HepG2 (cell line): ENCODE results near the gene TSPAN18. TPM values are rescaled to one million over a fixed set of nuclear protein-coding genes. Genes with fewer than 3 reads are reported as not detected.

ENCODE experiments used
- ATAC-seq: fragments of 200-7000 bp; cut with Tn5 transposase; 3 replicates; pipeline ENCODE4 v1.9.1; 2020; ENCODE audit warnings: mild to moderate bottlenecking, moderate library complexity
- BruUV-seq: library from RNA; stranded (reverse); fragments of 400-500 nt; replicated peaks from 2 replicates; lab custom pipeline; 2021; lab: Mats Ljungman, UMichigan
- CTCF ChIA-PET: fragments of 300-600 bp; formaldehyde crosslinking; extraction: SDS; loops from one replicate; lab custom pipeline; 2021; ENCODE audit warnings: low total read pairs, inconsistent platforms, low intra/inter-chr PET ratio; lab: Yijun Ruan, JAX
- POLR2A ChIA-PET: fragments of 350-600 bp; sonication (Branson Sonifier 250); formaldehyde crosslinking; loops from one replicate; lab custom pipeline; 2020; ENCODE audit warnings: antibody characterized with exemption, inconsistent platforms; lab: Yijun Ruan, JAX
- DNase-seq: peaks from one replicate; pipeline ENCODE4 v3.0.0-alpha.2; 2015; ENCODE audit warnings: low spot score
- FAIRE-seq: peaks from 3 replicates; lab custom pipeline; 2011; peaks lifted over from hg19 to GRCh38; lab: Jason Lieb, UNC
- H2AFZ ChIP-seq: one replicate; pipeline ENCODE4 v1.6.1; 2011; ENCODE audit warnings: low read length, inconsistent platforms
- H3K27ac ChIP-seq: fragments of 300-600 bp; 3 replicates; pipeline ENCODE4 v1.8.0; 2011; ENCODE audit warnings: mixed run types, mild to moderate bottlenecking, mixed read lengths, low read length, inconsistent platforms; ENCODE audit not compliant: insufficient read depth; ENCODE audit errors: extremely low read length
- H3K27me3 ChIP-seq, 2 experiments: fragments of 200-600 bp in 1 of 2; 2 replicates in 1 of 2; 3 replicates in 1 of 2; pipeline versions ENCODE4 v1.6.0 to v1.8.0; 2011; ENCODE audit warnings: low read length in 2 of 2, mild to moderate bottlenecking in 2 of 2, moderate library complexity in 2 of 2, inconsistent platforms in 1 of 2; ENCODE audit not compliant: insufficient read depth in 2 of 2, control insufficient read depth in 1 of 2
- H3K36me3 ChIP-seq, 2 experiments: fragments of 200-600 bp in 1 of 2; replicated peaks in 1 of 2; 2 replicates in 1 of 2; 3 replicates in 1 of 2; pipeline versions ENCODE4 v1.5.1 to v1.8.0; 2011; ENCODE audit warnings: low read length in 2 of 2, inconsistent platforms in 1 of 2; ENCODE audit not compliant: insufficient read depth in 2 of 2, control insufficient read depth in 1 of 2
- H3K4me1 ChIP-seq: 2 replicates; pipeline ENCODE4 v1.5.1; 2012; ENCODE audit warnings: low read length, inconsistent platforms; ENCODE audit not compliant: insufficient read depth
- H3K4me2 ChIP-seq: 2 replicates; pipeline ENCODE4 v1.6.0; 2011; ENCODE audit warnings: low read depth, low read length, inconsistent platforms
- H3K4me3 ChIP-seq, 3 experiments: fragments of 200-600 bp in 1 of 3; sonication (generic), shearing (Covaris generic) in 1 of 3; replicated peaks in 1 of 3; 2 replicates each; pipeline ENCODE4 v1.5.1; 2011 to 2016; ENCODE audit warnings: low read length in 3 of 3, inconsistent platforms in 2 of 3, low read depth in 2 of 3, mild to moderate bottlenecking in 2 of 3, control low read depth in 1 of 3, mixed read lengths in 1 of 3; ENCODE audit not compliant: insufficient read depth in 1 of 3
- H3K79me2 ChIP-seq: one replicate; pipeline ENCODE4 v1.6.1; 2011; ENCODE audit warnings: low read length, inconsistent platforms; ENCODE audit not compliant: insufficient read depth
- H3K9ac ChIP-seq: 2 replicates; pipeline ENCODE4 v1.6.0; 2011; ENCODE audit warnings: mild to moderate bottlenecking, low read depth, low read length, inconsistent platforms; ENCODE audit not compliant: insufficient read depth
- H3K9me3 ChIP-seq: 2 replicates; pipeline ENCODE4 v1.5.1; 2012; ENCODE audit warnings: mild to moderate bottlenecking, low read length
- H4K20me1 ChIP-seq: 2 replicates; pipeline ENCODE4 v1.6.0; 2011; ENCODE audit warnings: inconsistent platforms, mild to moderate bottlenecking, low read length, moderate library complexity; ENCODE audit not compliant: insufficient read depth
- CHCHD3 ChIP-seq: sonication (generic); formaldehyde crosslinking; IDR thresholded peaks from 2 replicates; pipeline ENCODE4 v1.8.0; 2022; ENCODE audit warnings: mild to moderate bottlenecking, missing genetic modification reagents, moderate library complexity
- POLR2G ChIP-seq: fragments of 200-400 bp; formaldehyde crosslinking; IDR thresholded peaks from 2 replicates; pipeline ENCODE4 v1.6.1; 2018; ENCODE audit warnings: mild to moderate bottlenecking, low read depth, low read length, moderate library complexity
- RARA ChIP-seq: IDR thresholded peaks from 2 replicates; pipeline ENCODE4 v1.6.1; 2016; ENCODE audit warnings: missing genetic modification reagents, missing compliant biosample characterization
- SNRNP70 ChIP-seq: fragments of 200-400 bp; formaldehyde crosslinking; IDR thresholded peaks from 2 replicates; pipeline ENCODE4 v1.6.1; 2017; ENCODE audit warnings: mild to moderate bottlenecking, low read depth, low read length, moderate library complexity
- SRF ChIP-seq: IDR thresholded peaks from 2 replicates; pipeline ENCODE4 v1.6.1; 2011; ENCODE audit warnings: mild to moderate bottlenecking, low read depth, low read length, moderate library complexity
- THYN1 ChIP-seq: sonication (generic); formaldehyde crosslinking; IDR thresholded peaks from 2 replicates; pipeline ENCODE4 v1.8.1; 2023; ENCODE audit warnings: low read depth, mild to moderate bottlenecking, moderate library complexity, missing genetic modification reagents, borderline replicate concordance
- TMF1 ChIP-seq: sonication (generic); formaldehyde crosslinking; IDR thresholded peaks from 2 replicates; pipeline ENCODE4 v1.8.1; 2022; ENCODE audit warnings: low read depth, missing genetic modification reagents
- TRIM24 ChIP-seq: sonication (generic); formaldehyde crosslinking; IDR thresholded peaks from 2 replicates; pipeline ENCODE4 v1.8.0; 2022; ENCODE audit warnings: mild to moderate bottlenecking, missing genetic modification reagents
- TSC22D2 ChIP-seq: sonication (generic); formaldehyde crosslinking; IDR thresholded peaks from 2 replicates; pipeline ENCODE4 v1.5.1; 2020; ENCODE audit warnings: missing genetic modification reagents, mild to moderate bottlenecking, borderline replicate concordance
- ZNF234 ChIP-seq: sonication (generic); formaldehyde crosslinking; conservative IDR thresholded peaks from 2 replicates; pipeline ENCODE4 v1.5.1; 2020; ENCODE audit warnings: mild to moderate bottlenecking, missing genetic modification reagents
- ZNF263 ChIP-seq: sonication (generic); formaldehyde crosslinking; IDR thresholded peaks from 2 replicates; pipeline ENCODE4 v1.4.0; 2020; ENCODE audit warnings: missing genetic modification reagents
- ZNF570 ChIP-seq: sonication (generic); formaldehyde crosslinking; IDR thresholded peaks from 2 replicates; pipeline ENCODE4 v1.4.0; 2020; ENCODE audit warnings: mild to moderate bottlenecking, missing genetic modification reagents, borderline replicate concordance
- ZNF879 ChIP-seq: sonication (generic); formaldehyde crosslinking; IDR thresholded peaks from 2 replicates; pipeline ENCODE4 v1.8.1; 2023; ENCODE audit warnings: missing genetic modification reagents
- ZSCAN25 ChIP-seq: sonication (generic); formaldehyde crosslinking; IDR thresholded peaks from 2 replicates; pipeline ENCODE4 v1.8.0; 2022; ENCODE audit warnings: mild to moderate bottlenecking, missing genetic modification reagents
- WGBS: methylation state at CpG from one replicate; pipeline ENCODE4 v1.1.6; 2017; ENCODE audit warnings: low lambda C conversion rate; 5-methylcytosine and 5-hydroxymethylcytosine counted together
- in situ Hi-C: cut with HindIII; loops from 2 replicates; pipeline ENCODE4 v1.10.0; 2017; ENCODE audit warnings: low pct_unique_long_range_greater_than_20kb; ENCODE audit not compliant: extremely low pct_ligation_motif_present
- intact Hi-C: fragments of 100-400 bp; cut with micrococcal nuclease; formaldehyde crosslinking; loops from one replicate; pipeline ENCODE4 v1.10.0; 2022; ENCODE audit not compliant: unreplicated experiment
- polyA plus RNA-seq, 8 experiments: library from polyadenylated mRNA; depleted of rRNA in 3 of 8; stranded (reverse) in 7 of 8; unstranded in 1 of 8; fragments of >200 nt; fragmentation: Illumina TruSeq in 4 of 8; extraction: Trizol in 4 of 8; gene quantifications; 2 replicates each; pipeline versions ENCODE4 v1.2.1 to v1.2.3, GENCODE V29; 2011 to 2016; ENCODE audit warnings: low read depth in 4 of 8, missing spikeins in 1 of 8, mixed read lengths in 1 of 8; ENCODE audit not compliant: insufficient read depth in 1 of 8
- total RNA-seq, 5 experiments: library from RNA; depleted of rRNA; stranded (reverse); fragments of >200 nt; fragmentation: Illumina TruSeq; extraction: Trizol; gene quantifications; 2 replicates each; pipeline ENCODE4 v1.2.3, GENCODE V29; 2016; ENCODE audit warnings: low read depth in 1 of 5

The TSPAN18 gene
- total and polyA plus RNA-seq, 2 of the 13 experiments (the other 11 are each of a cell fraction or from before 2014, with no cell fraction given), result not detected

DNA sequence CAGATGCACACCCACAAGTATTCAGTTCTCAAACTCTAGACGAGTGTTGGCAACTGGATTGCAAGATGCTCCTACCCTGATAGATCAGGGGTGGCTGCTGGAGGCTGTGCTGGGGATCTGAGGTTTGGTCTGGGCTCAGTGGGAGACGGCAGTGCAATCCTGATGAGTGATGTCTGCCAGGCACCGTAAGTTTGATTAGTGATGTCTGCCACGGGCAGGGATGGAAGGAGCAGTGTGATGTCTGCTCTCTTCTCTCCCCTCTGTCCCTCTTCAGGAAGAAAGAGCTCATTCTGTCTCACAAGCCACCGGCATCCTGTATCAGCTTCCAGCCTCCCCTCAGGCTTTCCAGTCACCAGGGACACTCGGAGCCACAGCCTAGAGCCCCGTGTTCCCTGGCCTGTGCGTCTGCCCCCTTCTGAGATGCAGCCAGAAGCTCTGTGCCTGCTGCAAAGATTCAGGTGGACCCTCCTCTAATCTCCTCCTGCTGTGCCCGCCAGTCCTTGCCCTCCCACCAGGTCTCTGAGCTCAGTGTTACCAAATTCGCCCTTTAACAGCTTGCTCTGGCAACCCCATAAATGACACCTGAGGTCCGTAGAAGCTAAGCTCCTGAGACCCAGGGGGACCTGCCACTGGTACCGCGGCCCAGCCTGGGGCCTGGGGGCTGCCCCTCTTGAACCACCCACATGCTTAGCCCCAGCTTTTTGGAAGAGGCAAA, 204.0 kb downstream of the TSPAN18 start:
- Histone ChIP-seq H3K36me3 (no peaks in the 10 kb centered on the region), H3K4me3 (no peak overlapping the region), H3K79me2 (no peaks in the 10 kb centered on the region), H2AFZ (no peak overlapping the region), H3K9ac (no peak overlapping the region), H3K27me3 (peaks cover 10 to 22% of the 10 kb centered on the region in 2 experiments; a peak in 3 of 5 replicates), H4K20me1 (0 out of 2 replicates have a peak, but pooled peaks cover 3% of the 10 kb centered on the region), H3K27ac (no peak overlapping the region), H3K4me2 (no peak overlapping the region), H3K4me1 (no peaks in the 10 kb centered on the region), H3K9me3 (no peaks in the 10 kb centered on the region)
- WGBS, result 6% methylated on average over 4 of the region's 13 CpGs
- FAIRE-seq (no peak), DNase-seq (no peak), ATAC-seq (no peak)
- in situ Hi-C loops (loop anchor here (10.0 kb wide), 1 partner anchor 404 kb away; no protein-coding TSS in a partner anchor), intact Hi-C loops (no loop called here)
- POLR2A ChIA-PET, result no interaction called here
- no TSS peak for BruUV-seq
- CTCF ChIA-PET, result interaction anchor here (0.8 kb wide), 1 partner anchor 175 kb away, joined by 3 read pairs; no protein-coding TSS in a partner anchor
- TF ChIP-seq ZSCAN25, result no peak

GRCh38 chr11:44931466-44931865, 204.7 kb downstream of the TSPAN18 start:
- WGBS, result 0% methylated on average over 1 of the region's 3 CpGs
- BruUV-seq, result no TSS peak
- CTCF ChIA-PET, result no interaction called here
- no peak overlapping the region for H3K4me3 ChIP-seq
- ATAC-seq (no peak), DNase-seq (no peak), FAIRE-seq (no peak)
- H3K4me2 ChIP-seq, result no peak overlapping the region
- H2AFZ ChIP-seq, result no peak overlapping the region
- in situ Hi-C loops (loop anchor here (10.0 kb wide), 1 partner anchor 403 kb away; no protein-coding TSS in a partner anchor), intact Hi-C loops (no loop called here)
- POLR2A ChIA-PET, result no interaction called here
- H3K36me3 ChIP-seq, result no peaks in the 10 kb centered on the region
- H3K27me3 ChIP-seq, result peaks cover 10 to 22% of the 10 kb centered on the region in 2 experiments; a peak in 3 of 5 replicates
- no peak overlapping the region for H3K9ac ChIP-seq
- H3K4me1 ChIP-seq, result no peaks in the 10 kb centered on the region
- H3K79me2 ChIP-seq, result no peaks in the 10 kb centered on the region
- H3K9me3 ChIP-seq, result no peaks in the 10 kb centered on the region
- TF ChIP-seq RARA (no peak), TSC22D2 (CRISPR knock-in tag) (no peak), THYN1 (CRISPR knock-in tag) (no peak), ZNF263 (CRISPR knock-in tag) (no peak), TRIM24 (CRISPR knock-in tag) (no peak), SNRNP70 (no peak), CHCHD3 (CRISPR knock-in tag) (no peak), ZNF570 (CRISPR knock-in tag) (no peak), SRF (no peak), ZNF879 (CRISPR knock-in tag) (no peak), ZNF234 (no peak), TMF1 (CRISPR knock-in tag) (no peak), POLR2G (no peak)
- no peak overlapping the region for H3K27ac ChIP-seq
- H4K20me1 ChIP-seq, result no peaks in the 10 kb centered on the region
